CD4-positive, alpha-beta T cell treated with Interleukin-2 at 100 ng/mL for 4 hours (primary cell): ENCODE measurements around the gene PDE10A.
"Not testable (repeated sequence)": the region's sequence is repeated elsewhere in the genome, so short reads cannot be mapped to it uniquely, and the experiment has no call there.

Experiments used
- DNase-seq: peaks from one replicate; pipeline ENCODE4 v3.0.0-alpha.2; 2020; ENCODE audit warnings: low spot score

PDE10A gene

DNA sequence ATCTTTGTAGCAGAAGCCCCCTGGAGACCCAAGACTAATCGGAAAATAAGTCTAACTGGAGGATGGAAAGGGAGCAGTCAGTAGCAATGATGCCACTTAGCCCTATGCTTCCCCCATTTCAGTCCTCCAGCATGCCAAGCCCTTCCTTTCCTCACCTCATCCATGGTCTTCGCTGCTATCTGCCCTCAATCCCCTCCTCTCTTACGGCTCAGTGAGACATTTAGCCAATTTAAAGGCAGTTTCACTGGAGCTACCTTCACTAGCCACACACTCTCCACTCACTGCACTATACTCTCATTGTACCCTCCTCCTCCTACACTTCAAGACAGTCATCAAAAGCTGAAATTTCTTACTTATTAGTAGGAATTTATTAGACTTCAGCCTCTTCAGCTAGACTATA is 111.2 kb downstream of the PDE10A start:
- no peak for DNase-seq

DNA sequence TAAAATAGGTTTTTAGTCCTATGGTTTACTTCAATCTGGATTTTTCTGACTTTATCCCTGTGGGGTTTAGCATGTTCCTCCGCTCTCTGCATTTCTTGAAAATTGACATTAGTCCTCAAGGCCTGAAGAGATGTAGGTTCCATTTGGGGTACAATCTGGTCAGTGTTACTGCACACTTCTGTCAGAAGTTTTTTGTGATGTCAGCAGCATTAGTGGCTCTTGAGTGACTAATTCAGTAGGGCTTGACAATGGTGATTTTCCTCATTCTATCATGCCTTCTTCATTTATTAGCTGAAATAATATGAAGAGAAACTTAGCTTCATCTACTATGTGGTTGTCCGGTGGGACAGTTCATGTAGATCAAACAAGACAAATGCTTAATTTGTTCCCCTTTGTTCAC is 114.6 kb downstream of the PDE10A start:
- no peak for DNase-seq

DNA sequence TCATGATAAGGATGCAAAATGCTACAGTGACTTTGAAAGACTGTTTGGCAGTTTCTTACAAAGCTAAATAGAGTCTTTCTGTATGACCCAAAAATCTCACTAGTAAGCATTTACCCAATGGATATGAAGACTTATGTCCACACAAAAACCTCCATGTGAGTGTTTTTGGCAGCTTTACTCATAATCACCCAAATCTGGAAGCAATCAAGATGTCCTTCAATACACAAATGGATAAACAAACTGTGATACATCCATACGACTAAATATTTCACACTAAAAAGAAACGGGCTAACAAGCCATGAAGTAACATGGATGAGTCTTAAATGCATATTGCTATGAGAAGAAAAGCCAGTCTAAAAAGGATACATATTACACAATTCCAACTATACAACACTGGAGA is 117.2 kb downstream of the PDE10A start:
- DNase-seq = no peak

DNA sequence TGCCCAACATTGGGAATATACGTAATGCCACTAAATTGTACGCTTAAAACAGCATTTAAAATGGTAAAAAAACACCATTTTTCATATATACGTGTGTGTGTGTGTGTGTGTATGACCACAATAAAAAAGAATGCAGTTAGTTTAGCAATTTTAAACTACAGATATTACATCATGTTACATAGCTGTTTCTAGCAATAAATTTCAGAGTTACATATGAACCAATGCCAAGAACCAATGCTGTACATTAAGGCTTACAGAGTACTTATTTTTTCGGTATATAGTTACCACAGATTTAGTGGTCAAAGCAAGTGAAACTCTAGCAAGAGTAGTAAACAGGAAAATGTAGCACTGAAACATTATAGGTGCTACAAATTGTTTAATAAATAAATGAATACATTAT is 119.3 kb downstream of the PDE10A start:
- DNase-seq = no peak

DNA sequence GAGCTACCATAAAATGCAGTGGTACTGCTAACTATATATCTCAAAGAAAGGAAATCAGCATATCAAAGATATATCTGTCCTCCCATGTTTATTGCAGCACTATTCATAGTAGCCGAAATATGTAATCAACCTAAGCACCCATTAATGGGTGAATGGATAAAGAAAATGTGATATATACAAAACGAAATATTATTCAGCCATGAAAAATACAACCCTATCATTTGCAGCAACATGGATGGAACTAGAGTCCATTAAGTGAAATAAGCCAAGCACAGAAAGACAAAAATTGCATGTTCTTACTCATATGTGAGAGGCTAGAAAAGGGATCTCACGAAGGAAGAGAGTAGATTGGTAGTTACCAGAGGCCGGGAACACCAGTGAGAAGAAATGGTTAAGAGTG is 126.1 kb downstream of the PDE10A start:
- no peak for DNase-seq

DNA sequence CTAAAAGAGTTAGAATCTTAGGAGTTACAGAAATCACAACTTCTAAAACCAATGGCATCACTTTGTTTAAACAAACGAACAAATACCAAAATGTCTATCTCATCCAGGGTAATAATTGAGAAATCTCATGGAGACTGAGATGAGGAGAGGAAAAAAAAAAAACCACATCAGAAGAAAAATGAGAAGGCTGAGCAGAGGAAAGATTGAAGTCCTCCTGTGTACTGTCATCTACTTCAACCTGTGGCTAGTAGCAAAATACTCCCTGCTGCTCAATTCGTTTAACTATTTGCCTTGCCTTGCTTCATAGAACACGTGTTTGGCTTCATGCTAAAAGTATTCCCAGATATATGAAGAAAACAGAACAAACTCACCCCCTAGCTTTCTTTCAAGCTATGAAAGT is 143.7 kb downstream of the PDE10A start:
- DNase-seq = no peak

DNA sequence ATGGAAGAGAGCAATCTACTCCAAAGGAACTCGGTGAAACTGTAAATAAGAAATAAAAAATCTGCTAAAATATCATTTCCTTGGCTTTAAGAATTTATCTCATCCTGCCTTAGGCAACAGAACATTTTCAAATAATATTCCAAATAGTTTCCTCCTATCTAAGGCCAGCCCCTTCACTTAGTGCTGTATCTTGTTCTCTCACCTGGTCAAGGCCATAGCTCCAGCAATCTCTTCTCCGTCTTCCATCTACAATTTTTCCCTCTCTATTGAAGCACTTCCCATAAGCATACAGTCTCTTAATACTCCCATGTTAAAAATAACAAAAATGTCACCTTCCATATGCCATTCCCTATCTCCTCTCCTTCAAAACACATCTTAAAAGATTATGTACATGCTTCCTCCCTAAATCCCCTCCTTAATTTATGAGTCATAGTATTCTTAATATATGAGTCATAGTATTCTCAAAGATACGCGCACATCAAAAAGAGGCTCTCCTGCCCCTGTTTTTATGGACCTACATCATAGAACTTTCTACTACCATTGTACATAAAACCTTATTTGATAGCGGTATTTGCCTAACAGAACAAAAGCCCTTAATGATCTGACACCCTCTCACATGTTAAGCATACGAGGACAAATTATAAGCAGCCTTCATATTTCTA is 146.9 kb downstream of the PDE10A start:
- no peak for DNase-seq

DNA sequence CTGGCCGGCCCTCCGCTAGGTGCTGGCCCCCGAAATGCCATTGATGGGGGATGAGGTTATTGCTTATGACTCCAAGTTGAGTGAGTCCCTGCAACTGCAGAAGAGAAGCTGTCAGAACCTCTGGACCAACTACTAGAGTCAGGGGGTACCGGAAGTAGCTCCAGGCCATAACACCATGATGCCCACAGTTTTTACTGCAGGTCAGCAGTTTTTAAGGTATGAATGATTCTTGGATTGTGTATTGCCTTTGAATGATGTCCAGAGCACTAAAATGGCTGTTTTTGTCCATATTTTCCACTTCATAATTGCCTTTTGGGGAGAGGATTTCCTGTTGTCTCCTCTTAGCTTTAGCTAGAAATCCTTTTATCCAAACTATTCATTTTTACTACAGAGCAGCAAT is 148.4 kb downstream of the PDE10A start:
- no peak for DNase-seq

DNA sequence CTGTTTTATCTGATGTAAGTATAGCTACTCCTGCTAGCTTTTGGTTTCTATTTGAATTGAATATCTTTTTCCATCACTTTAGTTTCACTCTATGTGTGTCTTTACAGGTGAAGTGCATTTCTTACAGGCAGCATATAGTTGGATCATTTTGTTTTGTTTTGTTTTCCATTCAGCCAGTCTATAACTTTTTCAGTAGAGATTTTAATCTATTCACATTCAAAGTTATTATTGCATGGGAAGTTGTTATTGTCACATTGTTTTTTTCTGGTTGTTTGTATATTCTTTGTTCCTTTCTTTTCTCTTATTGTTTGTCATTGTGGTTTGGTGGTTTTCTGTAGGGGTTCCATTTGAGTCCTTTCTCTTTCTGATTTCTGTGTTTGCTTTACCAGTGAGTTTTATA is 151.2 kb downstream of the PDE10A start:
- DNase-seq = no peak

DNA sequence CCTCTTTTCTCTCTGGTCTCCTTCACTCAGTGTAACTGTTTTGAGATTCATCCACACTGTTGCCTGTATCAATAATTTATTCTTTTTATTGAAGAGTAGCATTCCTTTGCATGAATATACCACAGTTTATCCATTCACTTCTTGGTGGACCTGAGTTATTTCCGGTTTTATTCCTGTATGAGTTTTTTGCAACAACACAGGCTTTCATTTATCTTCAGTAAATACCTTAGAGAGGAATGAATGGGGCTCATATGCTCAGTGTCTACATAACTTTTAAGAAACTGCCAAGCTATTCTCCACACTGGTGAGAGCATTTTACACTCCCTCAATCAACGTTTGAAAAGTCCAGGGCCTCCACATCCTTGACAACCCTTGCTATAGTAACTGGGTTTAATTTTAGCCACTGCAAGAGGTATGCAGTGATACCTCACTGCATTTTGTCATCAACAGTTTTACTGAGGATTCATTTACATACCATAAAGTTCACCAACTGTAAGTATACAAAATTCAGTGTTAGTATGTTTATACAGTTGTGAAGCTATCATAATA is 154.6 kb downstream of the PDE10A start:
- no peak for DNase-seq

DNA sequence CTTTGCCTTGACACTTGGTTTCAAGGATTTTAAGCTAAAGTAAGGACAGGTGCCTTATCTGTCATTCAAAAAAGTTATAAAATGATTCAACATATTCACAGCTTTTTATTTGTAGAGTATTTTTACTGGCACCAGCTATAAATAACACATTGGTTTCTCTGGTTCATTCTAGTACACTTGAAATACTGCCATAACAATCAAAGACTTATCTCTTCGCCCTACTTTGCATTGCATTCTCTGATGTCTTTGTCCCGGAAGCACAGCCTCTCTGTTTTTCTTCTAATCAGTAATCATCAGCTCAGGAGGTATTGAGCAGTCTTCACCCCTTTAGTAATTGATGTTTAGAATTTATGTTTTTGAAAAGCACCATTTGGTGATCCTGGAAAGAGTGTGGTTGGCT is 156.4 kb downstream of the PDE10A start:
- DNase-seq = no peak

DNA sequence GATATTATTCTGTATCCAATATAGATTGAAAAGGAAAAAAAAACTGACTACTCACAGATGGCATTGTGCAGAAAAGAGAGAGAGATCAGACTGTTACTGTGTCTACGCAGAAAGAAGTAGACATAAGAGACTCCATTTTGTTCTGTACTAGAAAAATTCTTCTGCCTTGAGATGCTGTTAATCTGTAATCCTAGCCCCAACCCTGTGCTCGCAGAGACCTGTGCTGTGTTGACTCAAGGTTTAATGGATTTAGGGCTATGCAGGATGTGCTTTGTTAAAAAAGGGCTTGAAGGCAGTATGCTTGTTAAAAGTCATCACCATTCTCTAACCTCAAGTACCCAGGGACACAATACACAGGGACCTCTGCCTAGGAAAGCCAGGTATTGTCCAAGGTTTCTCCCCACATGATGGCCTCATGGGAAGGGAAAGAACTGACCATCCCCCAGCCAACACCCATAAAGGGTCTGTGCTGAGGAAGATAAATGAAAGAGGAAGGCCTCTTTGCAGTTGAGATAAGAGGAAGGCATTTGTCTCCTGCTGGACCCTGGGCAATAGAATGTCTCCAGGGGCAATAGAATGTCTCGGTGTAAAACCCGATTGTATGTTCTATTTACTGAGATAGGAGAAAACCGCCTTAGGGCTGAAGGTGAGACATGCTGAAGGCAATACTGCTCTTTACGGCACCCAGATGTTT is 162.7 kb downstream of the PDE10A start:
- not testable (repeated sequence) for DNase-seq

DNA sequence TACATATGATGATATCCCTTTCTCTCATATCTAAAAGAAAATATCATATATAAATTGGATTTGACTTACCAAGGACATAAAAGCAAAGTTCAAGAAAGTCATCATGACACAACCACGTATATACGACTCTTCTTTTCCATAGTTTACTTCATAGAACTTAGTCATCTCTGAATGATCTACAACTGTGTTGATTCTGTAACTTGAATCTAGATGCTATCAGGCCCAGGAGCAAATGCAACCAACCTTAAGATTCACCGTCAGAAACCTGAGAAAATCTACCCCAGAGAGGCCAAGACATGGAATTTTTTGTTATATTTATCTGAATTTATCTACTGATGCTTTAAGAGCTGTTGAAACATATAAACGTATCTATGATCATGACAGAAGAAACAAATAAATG is 165.6 kb downstream of the PDE10A start:
- DNase-seq = no peak

DNA sequence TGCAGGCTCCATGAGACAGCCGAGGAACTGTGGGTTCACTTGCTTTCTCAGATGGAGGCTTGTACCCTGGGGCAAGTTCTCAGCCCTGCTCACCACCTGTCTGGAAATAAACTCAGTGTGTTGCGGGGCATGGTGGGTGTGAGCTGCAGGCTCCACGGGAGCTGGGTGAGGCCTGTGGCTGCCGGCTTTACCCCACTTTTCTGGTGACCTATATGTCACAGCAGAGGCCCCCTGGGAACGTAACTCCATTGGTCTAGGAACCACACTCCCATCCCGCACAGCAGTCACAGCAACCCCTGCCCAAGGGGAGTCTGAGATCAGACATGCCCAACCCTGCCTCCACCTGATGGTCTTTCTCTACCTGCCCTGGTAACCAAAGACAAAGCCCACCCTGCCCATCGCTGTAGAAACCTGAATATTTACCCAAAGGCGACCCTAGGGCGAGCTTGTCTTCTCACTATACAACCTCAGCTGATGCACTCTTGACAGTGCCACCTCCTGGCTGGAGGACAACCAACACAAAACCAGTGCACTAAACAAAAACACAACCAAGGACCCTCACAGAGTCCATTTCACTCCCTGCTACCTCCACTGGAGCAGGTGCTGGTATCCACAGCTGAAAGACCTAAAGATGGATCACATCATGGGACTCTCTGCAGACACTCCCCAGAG is 174.3 kb downstream of the PDE10A start:
- DNase-seq = no peak

DNA sequence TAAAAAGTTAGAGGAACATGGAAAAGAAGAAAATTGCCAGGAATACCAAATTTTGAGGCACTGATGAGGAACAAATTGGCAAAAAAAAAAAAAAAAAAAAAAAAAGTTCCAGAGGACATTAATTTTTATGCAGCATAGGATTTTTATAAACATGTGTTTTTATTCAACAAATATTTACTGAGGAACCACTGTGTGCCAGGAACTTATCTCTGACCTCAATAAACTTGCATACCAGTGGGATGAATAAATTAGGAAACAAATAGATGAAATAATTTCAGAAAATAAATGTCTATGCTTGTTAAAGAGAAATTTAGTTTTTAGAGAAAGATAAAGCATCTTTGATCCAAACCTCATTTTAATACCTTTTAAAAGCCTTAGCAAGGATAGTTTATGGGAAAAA is 175.1 kb downstream of the PDE10A start:
- no peak for DNase-seq

DNA sequence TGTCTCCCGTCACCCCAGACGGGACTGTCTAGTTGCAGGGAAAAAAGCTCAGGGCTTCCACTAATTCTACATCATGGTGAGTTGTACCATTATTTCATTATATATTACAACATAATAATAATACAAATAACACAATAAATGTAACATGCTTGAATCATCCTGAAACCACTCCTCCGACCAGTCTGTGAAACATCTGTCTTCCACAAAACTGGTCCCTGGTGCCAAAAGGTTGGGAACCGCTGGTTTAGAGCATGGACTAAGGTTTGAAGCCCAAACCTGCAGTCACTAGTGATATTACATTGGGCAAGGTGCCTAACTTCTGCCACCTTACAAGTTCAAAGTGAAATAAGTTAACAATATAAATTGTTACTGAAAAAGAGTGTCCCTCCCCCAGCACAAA is 175.7 kb downstream of the PDE10A start:
- no peak for DNase-seq

DNA sequence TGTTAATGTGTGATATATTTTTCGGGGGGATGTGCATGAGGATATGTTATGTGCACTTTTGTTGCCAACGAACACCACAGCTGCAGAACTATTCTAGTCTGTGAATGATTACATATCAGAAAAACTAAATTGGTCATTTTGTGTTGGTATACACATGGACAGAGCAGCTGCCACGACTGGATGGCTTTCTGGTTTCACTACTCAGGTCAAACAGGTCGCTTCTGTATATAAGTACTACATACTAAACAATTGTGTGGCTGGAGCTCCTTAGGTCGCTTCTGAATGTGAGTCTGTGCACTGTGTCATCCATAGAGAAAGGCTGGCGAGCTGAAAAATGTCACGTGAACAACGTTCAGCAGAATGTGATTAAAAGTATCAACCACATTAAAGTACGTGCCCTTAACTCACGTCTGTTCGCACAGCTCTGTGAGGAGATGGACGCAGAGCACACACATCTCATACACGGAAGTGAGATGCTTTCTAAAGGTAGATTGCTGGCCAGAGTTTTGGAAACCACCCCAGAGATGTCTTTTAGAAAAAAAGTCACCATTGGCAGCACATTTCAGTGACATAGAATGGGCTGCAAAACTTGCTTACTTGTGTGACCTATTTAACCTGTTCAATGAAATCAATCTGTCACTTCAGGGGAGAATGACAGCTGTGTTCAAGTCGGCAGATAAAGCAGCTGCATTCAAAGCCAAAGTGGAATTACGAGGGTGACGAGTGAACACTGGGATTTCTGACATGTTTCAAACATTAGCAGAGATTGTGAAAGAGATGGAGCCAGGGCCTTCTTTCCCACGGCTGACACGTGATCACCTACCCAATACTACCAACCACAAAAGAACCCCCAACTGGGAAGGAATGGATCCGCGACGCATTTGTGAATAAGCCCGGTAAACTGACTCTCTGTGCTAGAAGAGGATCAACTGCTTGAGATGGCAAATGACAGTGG is 176.6 kb downstream of the PDE10A start:
- DNase-seq = no peak

DNA sequence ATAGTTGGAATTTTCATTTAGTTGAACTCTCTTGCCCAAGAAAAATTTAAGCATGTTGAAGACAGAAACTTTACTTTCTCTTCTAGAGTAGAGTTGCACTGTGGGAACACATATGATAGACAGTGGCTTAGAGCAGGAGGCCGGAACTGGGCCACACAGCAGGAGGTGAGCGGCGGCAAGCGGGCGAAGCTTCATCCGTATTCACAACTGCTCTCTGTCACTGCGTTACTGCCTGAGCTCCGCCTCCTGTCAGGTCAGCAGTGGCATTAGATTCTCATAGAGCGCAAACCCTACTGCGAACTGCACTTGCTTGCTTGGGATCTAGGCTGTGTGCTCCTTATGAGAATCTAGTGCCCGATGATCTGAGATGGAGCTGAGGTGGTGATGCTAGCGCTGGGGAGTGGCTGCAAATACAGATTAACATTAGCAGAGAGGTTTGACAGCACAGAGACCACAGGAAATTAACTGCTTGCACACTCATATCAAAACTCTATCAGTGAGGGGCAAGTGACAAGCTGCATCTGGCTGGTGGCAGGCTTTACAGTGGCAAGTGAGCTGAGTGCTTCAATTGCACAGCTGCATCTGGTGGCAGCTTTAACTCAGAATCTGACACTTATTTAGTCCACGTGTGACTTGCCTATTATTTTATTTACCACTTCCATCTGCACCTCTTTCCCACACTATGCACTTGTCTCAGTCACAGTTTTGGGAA is 178.7 kb downstream of the PDE10A start:
- no peak for DNase-seq

DNA sequence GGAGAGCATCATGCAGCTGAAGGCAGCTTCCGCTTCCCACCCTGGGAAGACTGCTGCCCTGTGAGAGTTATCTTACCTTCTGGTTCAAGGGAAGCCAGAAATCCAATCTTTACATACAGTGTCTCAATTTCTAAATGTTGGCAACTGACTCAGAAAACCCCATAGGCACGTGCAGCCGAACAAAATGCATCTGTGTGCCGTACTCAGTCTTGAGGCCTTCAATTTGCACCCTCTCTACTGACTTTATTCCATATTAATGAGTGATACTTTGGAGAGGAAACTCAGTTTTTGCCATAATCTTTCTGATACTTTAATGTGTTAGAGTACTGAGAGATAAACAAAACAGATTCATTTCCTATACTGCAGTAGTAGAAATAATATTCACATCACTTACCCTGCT is 181.1 kb downstream of the PDE10A start:
- no peak for DNase-seq

DNA sequence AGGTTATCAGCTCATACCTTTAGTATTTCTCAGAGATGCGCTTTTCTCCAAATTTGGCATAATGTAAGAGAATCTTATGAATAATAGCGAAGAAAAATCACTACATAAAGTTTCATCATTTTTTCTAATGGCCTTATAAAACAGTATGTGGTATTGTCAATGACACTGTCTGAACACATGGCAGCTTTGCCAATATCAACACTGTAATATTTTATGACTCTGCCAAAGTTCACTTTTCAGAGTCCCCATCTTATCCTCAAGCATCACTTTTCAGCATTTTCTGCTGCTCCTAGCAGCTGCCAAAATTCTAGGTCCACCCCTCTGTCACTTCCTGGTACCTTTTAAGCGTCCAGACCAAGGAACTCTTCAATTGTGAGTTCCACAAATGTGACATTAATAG is 182.1 kb downstream of the PDE10A start:
- no peak for DNase-seq

DNA sequence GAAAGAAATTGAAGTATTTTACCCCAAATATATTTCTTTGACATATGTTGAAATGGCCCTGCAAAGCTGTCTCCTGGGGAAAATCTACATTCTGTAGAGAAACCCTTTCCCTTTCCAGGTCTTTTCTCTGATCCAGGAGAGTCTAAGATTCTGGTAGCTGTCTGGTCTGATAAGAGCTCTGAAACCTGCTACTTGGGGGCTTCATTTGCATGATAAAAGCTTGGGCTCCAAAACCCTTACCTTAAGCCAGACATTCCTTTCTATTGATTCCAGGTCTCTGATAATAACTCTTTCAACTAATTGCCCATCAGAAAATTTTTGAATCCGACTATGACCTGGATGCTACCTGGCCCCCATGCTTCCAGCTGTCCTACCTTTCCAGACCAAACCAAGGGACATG is 184.5 kb downstream of the PDE10A start:
- DNase-seq = no peak
